Stimulated activated CD8-positive, alpha-beta memory T cell treated with anti-CD3 and anti-CD28 coated beads, Interleukin-2, amount 100 ng/mL, for 48 hours (primary cell): ENCODE data around the gene APBB2.

Source experiments
- DNase-seq, 2 donors: peaks; one replicate each; pipeline ENCODE4 v3.0.0-alpha.2; 2020; ENCODE audit warnings: low read depth in 2 of 2

The APBB2 gene

DNA sequence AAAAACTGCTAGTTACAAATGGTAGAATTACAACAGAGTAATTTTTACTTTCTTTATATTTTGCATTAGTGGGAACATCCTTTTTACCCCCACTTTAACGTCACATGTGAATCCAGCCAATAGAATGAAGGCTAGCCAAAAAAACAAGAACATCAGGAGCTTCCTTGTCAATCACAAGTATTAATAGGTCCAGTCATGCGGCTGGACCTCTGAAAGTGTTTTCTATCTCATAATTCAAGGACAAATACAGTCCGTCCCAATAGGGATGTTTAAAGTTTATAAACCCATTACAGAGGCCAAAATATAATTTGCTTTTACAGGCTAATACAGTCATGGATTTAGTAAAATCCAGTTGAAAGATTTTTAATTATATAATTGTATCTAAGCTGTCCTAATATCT is 110.7 kb downstream of the APBB2 start:
- DNase-seq: no peak

DNA sequence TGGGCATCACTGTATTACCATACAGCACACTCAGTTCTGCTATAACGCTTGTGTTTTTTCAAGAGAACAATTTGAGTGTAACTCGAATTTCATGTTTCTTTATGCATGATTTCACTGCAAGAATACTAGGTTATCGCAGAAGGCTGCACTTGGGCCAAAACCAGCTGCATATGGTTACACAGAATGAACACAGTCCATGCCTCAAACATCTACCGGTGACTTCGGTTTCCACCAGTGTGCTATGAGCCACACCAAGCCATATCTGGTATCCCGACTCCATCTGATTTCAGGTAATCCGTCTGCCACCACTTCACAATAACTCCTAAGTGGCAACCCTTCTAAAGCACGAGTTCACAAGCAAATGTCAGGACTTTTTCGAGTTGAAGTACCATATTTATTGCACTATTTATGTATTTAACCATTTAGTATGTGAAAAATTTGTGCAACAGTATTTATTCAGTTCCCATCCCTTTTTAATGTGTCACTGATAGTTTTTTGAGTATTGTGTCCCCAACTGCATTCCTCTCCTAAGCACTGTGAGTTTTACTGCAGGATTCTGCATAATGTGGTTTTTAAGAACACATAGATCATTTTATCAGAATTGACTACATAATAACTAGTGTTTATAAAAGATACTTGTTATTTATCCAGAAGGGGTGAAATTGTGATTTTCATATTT is 111.8 kb downstream of the APBB2 start:
- DNase-seq: no peak

DNA sequence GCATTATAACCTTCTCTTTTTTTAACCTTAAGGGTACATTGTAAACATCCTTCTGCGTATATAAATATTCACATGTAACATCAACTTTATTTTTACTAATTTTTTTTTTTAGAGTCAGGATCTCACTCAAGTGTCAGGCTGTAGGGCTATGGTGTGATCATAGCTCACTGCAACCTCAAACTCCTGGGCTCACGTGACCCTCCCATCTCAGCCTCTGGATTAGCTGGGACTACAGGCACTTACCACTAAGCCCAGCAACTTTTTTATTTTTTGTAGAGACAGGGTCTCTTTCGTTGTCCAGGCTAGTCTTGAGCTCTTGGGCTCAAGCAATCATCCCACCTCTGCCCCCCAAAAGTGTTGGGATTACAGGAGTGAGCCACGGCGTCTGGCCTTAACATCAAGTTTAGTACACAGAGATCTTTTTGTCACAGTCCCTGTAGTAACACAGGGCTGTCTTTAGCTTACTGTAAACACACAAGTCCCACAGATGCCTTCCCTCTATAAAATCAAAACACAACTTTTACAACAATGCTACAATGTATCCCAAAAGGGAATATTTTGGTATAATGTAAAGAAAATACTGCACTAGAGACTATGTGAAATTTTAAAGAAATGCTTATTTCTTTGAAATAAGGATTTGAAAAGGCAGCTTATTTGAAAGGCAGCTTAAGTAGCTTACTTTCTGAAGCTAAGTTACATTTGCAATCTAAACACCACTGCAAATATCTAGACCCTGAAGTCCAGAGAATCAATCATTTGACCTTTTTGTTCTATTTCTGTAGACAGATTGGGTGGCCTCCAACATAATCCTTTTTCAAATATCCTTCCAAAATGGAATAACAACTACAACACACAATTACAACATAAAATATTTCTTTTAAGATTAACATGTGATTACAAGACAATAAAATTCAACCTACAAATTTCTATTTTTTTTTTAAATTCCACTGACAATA is 116.0 kb downstream of the APBB2 start:
- no peak for DNase-seq

DNA sequence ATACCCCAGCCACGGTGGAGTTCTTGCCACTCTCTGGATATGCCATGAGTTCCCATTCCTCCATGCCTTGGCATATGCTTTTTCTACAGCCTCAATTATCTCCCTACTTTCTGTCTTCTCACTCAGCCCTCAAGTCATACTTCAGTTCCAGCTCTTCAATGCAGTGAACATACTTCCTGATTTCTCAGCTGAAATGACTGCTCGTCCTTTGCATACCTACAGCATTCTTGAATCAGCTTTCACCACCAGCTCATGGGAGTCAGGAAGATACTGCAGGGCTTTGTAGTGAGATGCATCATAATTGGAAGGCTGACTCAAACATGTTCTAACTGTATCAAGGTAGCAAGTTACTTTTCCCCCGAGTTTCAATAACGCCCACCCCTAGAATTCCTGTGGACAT is 118.4 kb downstream of the APBB2 start:
- no peak for DNase-seq

DNA sequence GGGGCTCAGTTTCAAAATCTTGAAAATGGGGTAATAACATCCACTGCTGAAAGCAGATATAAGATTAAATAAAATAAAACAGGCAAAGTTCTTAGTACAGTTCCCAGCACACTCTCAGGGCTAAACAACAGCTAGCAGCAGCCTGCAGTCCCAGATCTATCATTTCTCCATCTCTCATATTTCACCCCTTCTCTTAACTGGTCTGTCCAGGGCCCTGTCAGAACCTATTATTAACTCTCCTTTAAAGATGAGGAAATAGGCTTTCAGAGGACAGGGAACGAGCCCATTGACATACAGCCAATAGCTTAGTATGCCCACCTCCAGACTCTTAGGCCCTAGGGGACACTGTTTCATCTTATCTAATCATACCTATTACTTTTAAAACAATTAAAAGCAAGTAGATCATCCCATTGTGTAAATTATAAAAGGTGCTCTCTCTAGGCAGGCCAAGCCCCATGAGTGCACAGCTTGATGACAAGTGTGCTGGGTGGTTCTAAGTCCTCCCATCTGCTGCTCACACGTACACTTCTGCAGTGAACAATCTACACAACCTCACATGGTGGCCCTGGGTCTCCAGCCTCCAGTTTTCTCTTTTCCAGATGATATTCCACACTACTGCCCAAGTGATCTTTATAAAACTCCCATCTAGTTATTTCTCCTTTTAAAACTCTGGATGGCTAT is 119.0 kb downstream of the APBB2 start:
- DNase-seq: no peak

DNA sequence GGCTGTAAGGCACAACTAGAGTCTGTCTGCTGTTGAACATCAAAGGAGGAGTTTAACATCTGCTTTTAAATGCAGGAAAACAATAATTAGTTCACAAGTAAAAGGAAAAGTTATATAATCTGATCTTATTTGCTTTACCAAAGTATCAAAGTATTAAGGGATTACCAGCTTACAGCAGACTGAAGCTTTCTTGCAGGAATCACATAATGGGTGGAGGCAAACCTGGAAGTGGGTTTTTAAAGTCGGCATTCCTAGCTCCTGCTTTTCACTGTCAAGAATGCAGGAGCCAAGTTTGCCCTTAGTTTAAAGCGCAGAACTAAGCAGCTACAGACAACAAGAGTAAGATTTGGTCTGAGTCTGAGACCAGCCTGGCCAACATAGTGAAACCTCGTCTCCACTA is 122.2 kb downstream of the APBB2 start:
- DNase-seq: no peak

DNA sequence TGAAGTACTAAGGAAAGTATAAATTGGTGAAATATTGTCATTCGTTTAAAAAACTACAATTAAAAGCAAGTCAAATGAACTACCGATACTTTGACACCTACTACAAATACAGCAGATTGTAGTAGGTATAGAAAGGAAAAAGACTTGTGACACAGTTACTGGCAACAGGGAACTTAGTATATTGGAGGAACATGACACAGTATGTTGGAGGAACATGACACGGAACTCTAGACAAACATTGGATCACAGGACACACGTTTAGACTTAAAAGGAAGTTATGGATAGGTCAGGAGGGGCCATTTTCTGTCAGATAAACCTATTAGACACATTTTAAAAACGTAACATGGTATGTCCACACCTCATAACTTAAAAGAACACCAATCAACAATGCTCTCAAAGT is 132.5 kb downstream of the APBB2 start:
- DNase-seq: no peak

DNA sequence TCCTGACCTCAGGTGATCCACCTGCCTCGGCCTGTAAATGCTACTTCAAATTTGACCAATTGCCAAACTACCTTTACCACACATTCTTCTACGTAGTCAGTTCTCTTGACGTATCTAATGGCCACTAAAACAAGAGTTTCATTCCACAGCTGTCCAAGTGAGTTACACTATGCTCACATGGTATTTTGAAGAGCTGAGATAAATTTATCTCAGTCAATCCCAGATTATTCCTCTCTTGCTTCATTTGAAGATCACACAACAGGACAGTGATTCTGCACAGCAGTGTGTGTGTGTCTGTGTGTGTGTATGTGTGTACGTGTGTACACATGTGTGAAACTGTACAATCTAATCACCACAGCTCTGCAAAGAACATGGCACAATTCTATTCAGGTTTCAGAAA is 133.4 kb downstream of the APBB2 start:
- no peak for DNase-seq

DNA sequence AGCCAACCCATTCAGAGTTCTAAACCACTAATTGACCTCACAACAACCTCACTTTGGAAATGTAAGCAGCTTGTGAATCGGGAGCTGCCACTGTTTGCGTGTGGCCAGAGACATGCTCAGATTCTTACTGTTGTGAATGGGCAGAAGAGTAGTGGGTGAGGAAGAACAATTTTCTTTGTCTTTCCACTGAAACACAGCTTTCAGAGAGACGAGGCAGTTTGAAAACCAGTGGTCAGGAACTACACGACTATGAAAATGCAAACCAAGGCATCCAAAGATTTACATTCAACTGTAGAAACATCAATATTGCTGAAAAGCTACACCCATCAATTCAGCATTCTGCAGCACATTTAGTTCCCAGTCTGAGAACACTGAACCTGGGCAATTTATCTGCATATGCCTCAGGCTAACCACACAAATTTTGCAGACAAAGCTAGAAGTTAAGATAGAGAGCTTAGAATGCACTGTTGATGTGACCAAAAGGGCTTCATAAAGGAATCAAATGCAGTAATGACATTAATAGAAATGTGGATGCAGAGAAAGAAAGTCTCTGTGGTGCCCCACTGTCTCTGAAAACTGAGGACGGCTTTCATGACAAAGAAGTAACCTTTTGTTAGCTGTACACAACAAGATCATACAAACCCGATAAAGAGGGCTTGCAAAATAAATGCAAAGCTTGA is 134.3 kb downstream of the APBB2 start:
- no peak for DNase-seq

DNA sequence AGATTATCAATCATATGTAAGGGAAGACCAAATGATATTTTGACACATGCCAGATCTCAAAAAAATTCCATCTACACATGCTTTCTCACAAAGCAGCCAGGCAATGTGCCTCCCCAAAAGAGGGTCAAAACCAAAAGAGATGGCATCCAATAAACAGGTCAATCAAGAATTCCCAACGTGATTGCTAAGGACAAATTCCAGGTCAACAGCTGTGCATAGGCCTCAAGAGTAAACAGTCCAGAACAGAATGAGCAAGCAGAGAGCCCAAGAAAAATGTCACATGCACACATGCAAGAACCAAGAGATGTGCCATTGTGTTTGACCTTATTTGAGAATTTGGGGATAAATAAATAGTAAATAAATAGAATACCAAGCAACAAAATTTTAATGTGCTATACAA is 136.7 kb downstream of the APBB2 start:
- no peak for DNase-seq

DNA sequence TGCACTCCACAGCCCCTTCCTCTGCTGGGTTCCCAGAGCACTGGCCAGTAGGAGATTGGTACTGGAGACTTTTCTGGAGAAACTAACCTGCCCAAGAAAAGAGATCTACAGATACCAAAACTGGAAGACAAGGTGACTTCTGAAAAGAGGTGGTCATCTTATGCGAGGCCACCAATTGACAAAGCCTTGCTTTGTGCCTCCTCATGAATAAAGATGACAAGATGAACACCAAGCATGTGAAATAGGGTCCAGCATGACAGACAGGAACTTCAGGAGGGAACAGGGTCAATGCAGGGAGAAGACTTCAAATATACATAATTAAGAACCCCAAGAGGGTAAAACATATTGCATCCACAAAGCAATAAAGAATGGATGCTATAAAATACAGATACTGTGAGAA is 137.9 kb downstream of the APBB2 start:
- DNase-seq: no peak

DNA sequence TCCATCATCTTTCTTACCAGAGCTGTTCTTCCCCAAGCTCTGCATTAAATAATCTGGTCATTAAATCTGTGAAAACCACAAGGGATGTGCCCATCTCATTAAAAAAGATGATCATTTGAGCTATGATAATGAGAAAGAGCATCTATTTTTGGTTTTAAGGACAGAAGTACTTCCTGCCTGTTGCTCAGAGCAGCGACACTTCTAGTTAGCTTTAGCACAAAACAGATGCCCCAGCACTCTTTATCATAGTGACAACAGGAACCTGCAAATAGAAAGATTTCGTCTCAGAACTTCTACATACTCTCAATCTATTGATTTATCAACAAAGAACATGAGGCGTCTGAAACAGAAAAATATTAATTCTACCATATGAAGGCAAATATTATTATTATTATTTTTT is 140.1 kb downstream of the APBB2 start:
- DNase-seq: no peak

DNA sequence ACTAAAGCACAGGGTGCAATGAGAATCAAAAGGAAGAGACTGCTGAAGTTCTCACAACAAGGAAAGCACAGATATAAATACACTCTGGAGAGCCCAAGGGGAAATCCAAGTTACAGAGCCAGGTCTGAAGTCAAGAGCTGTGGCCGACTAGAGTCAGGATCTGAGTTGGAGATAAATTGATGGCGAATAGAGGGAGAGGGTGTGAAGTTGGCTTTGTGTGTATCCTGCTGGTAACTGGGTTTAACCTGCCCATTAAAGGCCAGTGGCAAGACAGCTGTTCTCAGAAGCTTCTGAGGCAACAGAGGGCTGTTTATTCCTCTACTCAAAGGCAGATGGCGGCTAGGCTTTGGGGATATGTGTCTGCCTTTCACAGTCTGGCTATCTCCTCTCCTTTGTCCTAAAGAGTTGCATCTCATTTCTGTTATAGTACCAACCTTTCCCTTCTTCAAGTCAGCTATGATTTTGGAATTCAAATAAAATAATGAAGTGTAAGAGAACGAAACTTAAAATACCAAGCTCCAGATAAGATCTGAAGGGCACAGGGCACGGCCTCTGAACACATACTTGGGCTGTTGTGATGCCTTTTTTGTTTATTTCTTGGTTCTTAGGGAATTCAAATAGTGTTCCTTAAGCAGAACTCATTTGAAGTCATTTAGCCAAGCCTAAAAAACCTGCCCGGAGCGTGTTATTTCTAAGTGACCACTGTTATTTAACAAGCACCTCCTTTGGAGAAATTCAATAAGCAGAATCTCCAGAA is 142.1 kb downstream of the APBB2 start:
- no peak for DNase-seq

DNA sequence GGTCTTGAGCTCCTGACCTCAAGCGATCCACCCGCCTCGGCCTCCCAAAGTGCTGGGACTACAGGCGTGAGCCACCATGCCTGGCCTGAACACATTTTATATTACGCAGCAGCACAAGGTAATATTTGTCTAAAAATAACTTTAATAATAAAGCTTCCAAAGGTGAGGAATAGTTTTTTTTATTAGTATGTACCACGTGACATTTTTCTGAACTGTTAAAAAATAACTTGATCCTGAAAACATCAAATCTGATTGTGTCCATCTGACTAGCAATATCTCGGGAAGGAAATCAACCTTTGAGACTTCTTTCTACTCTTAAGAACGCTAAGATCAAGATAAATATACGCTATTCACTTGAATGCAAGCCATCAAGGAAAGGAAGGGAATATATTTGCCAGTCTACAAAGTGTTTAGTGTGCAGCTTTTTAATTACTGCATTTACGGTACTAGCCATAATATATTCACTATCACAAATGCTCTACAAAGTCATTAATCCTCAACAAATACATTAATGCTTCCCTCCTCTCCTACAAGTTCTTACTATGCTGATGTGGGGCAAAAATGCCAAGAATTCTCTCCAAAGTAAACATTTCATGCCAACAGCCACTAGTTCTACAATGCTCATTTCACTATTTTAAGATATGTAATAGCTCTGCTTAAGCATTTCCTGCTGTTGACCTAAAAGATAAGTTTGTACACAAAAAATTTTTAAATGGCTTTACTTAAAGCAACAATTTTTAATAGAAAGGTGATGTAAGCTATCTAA is 143.6 kb downstream of the APBB2 start:
- DNase-seq: no peak

DNA sequence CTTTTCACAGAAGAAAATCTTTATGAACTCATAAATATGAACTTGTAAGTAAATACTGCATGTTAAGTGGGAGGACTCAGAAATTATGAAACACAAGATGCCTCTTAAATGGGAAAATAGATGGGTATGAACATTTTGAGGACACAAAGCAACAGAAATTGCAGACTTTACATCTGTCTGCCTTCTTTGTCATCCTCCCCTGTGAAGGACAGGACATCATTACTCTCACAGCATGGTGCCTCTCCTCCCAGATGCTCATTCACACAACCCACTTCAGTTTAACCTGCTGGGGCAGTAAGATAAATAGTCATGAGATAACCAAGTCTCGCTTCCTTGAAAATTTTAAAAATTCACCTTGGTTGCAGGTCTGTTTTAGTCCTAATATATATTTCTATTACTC is 144.5 kb downstream of the APBB2 start:
- no peak for DNase-seq

DNA sequence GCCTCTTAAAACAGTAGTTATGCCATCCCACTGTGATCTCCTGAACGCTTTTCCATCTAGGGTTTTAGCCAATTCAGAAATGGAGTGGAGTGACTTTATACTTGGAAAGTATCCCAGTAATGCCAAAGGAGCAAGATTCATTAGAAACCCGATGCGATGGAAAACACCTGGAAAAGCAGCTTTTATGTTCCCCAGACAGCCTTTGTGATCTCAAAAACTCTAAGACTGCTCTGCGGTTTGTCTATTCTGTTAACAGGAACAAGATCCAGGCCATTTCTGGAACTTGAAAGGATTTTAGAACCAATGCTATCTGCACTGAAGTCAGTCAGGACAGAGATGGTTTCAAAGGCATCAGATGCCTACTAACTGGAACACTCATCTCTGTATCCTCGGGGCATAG is 145.1 kb downstream of the APBB2 start:
- DNase-seq: no peak

DNA sequence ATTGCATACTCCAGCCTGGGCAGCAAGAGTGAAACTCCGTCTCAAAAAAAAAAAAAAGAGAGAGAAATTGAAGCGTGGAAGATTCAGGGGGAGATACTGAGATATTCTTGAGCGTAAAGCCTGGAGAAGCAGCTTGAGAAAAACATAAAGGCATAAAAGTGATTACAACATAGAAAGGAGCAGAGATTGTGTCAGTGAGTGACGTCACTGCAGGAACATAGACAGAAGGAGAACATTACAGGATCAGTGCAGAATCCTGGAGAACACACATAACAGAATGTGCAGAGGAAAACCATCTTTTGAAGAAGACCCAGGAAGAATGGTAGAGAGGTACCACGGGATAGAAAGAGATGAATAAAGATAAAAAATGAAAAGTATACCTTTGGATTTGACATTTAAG is 147.0 kb downstream of the APBB2 start:
- no peak for DNase-seq

DNA sequence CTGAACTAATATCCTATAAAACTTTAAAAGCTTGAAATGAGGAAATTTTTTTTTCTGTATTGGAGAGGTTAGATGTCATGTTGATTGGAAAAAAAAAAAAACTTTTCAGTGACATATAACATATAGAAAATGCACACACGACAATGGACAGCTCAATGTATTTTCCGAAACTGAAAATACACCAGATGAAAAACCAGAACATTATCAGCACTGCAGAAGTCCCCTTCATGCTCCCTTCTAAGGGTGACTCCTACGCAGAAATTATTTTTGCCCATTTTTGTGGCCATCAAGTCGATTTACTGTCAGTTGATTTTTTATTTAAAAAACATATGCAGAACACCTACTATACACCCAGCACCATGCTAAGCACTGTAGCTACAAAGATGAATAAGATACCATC is 148.3 kb downstream of the APBB2 start:
- DNase-seq: no peak

DNA sequence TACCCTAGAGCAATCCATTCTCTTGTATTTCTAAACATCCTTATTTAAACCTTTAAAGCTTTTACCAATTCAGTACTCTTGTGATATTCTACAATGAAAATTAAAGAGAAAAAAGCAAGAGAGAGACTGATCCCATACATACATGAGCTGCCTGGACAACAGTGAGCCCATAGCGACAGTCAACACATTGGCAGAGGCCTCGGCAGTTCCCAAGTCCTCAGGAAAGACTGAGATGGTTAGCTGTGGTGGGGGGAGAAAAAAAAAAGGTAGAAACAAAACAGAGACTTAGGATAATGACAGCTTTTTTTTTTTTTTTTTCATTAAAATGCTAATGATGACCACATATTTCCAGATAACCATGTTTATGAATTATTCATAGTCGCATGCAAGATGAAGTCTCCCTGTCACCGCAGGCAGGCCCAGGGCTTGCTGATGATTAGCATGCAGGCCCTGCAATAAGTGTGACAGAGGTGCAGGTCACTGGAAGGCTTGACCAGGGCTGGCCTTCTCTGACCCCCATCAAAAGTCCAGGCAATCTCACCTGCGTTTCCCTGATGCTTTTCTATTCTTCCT is 148.8 kb downstream of the APBB2 start:
- no peak for DNase-seq

DNA sequence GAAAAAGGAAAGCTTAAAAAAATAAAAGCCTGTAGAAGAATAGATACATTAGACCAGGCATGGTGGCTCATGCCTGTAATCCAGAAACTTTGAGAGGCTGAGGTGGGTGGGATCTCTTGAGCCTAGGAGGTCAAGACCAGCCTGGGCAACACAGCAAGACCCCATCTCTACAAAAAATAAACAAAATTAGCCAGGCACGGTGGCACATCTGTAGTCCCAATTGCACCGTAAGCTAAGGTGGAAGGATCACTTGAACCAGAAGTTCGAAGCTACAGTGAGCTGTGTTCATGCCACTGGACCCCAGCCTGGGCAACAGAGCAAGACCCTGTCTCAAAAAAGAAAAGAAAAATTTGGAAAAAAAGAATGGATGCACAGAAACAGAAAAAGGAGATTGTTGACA is 149.4 kb downstream of the APBB2 start:
- DNase-seq: no peak
